Measurements from ENCODE around the gene CENPC. TPM values are rescaled to one million over a fixed set of nuclear protein-coding genes. Genes with fewer than 3 reads are reported as not detected.

CENPC gene
- total RNA-seq, 2 donors from 2014 or later: 12.7 to 17.0 TPM

- no peak overlapping the region for H3K27ac ChIP-seq
- TF ChIP-seq, protein P1, sequence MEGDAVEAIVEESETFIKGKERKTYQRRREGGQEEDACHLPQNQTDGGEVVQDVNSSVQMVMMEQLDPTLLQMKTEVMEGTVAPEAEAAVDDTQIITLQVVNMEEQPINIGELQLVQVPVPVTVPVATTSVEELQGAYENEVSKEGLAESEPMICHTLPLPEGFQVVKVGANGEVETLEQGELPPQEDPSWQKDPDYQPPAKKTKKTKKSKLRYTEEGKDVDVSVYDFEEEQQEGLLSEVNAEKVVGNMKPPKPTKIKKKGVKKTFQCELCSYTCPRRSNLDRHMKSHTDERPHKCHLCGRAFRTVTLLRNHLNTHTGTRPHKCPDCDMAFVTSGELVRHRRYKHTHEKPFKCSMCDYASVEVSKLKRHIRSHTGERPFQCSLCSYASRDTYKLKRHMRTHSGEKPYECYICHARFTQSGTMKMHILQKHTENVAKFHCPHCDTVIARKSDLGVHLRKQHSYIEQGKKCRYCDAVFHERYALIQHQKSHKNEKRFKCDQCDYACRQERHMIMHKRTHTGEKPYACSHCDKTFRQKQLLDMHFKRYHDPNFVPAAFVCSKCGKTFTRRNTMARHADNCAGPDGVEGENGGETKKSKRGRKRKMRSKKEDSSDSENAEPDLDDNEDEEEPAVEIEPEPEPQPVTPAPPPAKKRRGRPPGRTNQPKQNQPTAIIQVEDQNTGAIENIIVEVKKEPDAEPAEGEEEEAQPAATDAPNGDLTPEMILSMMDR (IDR thresholded peaks at IDR 0.05): no peak
- no peaks in the 10 kb centered on the region for H3K27me3 ChIP-seq
- H3K4me1 ChIP-seq: no peaks in the 10 kb centered on the region
- H3K36me3 ChIP-seq: no peaks in the 10 kb centered on the region
- H3K9me3 ChIP-seq: no peaks in the 10 kb centered on the region
- H3K9ac ChIP-seq (ENCODE audit: low read depth in 2 of 2, low read length in 2 of 2): no peak overlapping the region
- H3K4me3 ChIP-seq: no peak overlapping the region
- DNase-seq: no peak
- intact Hi-C loops (cut with DNase I): no loop called here
Observed at GRCh38 chr4:67581208-67581857, 36.0 kb upstream of the CENPC start.

DNA sequence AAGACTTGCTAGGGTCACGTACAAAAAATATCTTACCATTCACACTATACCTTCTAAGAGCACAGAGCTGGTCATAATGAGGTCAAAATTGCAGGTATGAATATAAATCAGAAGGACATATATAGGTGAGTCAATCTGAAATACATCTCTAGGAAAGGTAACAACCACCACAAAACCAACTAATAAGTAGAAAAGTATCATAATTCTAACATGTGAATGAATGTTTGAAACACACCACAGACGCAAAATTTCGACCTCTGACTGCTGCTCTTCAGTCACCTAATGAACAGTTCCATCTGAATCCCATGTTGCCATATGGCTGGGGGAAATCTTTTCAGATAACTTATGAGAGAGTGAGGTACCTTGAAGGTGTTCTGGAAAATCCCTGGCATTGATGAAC lies 35.3 kb upstream of the CENPC start:
- intact Hi-C loops (cut with DNase I): no loop called here
- H3K27ac ChIP-seq: no peak overlapping the region
- H3K9me3 ChIP-seq: no peaks in the 10 kb centered on the region
- H3K4me1 ChIP-seq: no peaks in the 10 kb centered on the region
- no peaks in the 10 kb centered on the region for H3K36me3 ChIP-seq
- DNase-seq: no peak
- TF ChIP-seq, protein P1 (IDR thresholded peaks at IDR 0.05): no peak
- H3K4me3 ChIP-seq: no peak overlapping the region
- no peak overlapping the region for H3K9ac ChIP-seq (ENCODE audit: low read depth in 2 of 2, low read length in 2 of 2)
- no peaks in the 10 kb centered on the region for H3K27me3 ChIP-seq

GRCh38 chr4:67576538-67576937 lies 31.2 kb upstream of the CENPC start:
- H3K27ac ChIP-seq: no peak overlapping the region
- H3K4me1 ChIP-seq: no peaks in the 10 kb centered on the region
- no peaks in the 10 kb centered on the region for H3K36me3 ChIP-seq
- H3K4me3 ChIP-seq: no peak overlapping the region
- H3K9ac ChIP-seq (ENCODE audit: low read depth in 2 of 2, low read length in 2 of 2): no peak overlapping the region
- TF ChIP-seq, protein P1 (IDR thresholded peaks at IDR 0.05): no peak
- H3K9me3 ChIP-seq: no peaks in the 10 kb centered on the region
- no peaks in the 10 kb centered on the region for H3K27me3 ChIP-seq
- DNase-seq: no peak
- intact Hi-C loops (cut with DNase I): no loop called here

DNA sequence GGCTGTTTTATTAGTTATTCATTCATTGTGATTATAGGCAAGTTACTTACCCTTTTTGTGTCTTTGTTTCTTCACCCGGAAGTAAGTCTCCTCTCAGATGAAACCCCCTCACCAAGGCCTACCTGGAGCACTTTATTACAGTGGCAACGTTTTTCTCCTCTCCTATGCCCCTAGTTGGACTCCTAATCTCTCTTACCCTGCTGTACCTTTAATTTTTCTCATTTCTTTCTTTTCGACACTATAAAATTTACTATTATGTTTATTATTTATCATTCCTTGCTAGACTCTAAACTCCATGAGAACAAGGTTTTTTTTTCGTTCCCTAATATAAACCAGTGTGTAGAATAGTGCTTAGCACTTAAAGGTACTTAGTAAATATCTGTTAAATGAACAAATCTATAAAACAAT lies 30.8 kb upstream of the CENPC start:
- intact Hi-C loops (cut with DNase I): no loop called here
- Histone ChIP-seq H3K9ac (ENCODE audit: low read depth in 2 of 2, low read length in 2 of 2) (no peak overlapping the region), H3K4me3 (no peak overlapping the region), H3K27ac (no peak overlapping the region), H3K36me3 (no peaks in the 10 kb centered on the region), H3K9me3 (no peaks in the 10 kb centered on the region), H3K4me1 (no peaks in the 10 kb centered on the region), H3K27me3 (no peaks in the 10 kb centered on the region)
- no peak for DNase-seq
- TF ChIP-seq, protein P1 (IDR thresholded peaks at IDR 0.05): no peak

DNA sequence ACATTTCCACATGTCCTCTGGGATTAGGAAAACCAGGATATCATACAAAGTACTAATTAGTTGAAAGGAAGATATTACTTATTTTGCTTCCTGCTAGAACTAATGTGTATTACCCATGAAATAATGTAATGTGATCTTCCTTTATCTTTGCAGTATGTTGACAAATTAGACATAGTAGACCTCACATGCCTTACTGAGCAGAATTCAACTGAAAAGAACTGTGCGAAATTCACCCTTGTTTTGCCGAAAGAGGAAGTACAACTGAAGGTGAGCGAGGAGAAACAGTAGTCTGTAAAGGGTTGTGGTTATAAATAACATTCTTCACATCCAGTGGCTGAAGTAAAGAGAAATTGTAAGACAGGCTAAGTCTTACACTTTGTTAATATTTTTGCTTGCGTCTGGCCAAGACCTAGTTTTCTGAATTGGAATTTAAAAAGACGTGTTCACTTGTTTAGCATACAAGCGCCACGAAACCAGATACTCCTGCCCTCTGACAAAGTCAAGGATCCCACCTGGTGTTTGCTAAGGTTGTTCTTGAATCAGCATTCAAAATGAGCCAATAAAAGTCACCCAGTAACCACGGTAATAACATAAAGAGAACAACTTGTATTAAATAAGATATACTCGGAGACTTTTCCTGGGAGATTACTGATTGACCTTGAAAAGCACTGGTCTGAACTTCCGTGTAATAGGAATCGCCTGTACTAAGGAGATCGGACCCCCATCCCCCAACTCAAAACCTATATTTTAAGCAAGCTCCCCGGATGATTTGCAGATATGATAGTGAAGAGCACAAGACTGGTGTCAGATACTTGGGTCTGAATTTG lies 30.1 kb upstream of the CENPC start:
- Histone ChIP-seq H3K9ac (ENCODE audit: low read depth in 2 of 2, low read length in 2 of 2) (no peak overlapping the region), H3K9me3 (no peaks in the 10 kb centered on the region), H3K27ac (no peak overlapping the region), H3K36me3 (no peaks in the 10 kb centered on the region), H3K4me3 (no peak overlapping the region), H3K27me3 (no peaks in the 10 kb centered on the region), H3K4me1 (no peaks in the 10 kb centered on the region)
- intact Hi-C loops (cut with DNase I): no loop called here
- DNase-seq: no peak
- TF ChIP-seq, protein P1 (IDR thresholded peaks at IDR 0.05): no peak
